Ramos (cell line): Measurements from ENCODE around the gene SEMA3C.
"Not testable (repeated sequence)": the region's sequence is repeated elsewhere in the genome, so short reads cannot be mapped to it uniquely, and the experiment has no call there.

ENCODE experiments used
- in situ Hi-C: fragments of 300-500 bp; cut with MboI; formaldehyde crosslinking; loops from one replicate; pipeline ENCODE4 v1.14.3; 2022; ENCODE audit warnings: low sequenced_read_pairs; ENCODE audit not compliant: unreplicated experiment

Gene SEMA3C

GRCh38 chr7:80932536-80932935, 13.7 kb upstream of the SEMA3C start:
- in situ Hi-C loops, result no loop called here

GRCh38 chr7:80929619-80930018, 10.8 kb upstream of the SEMA3C start:
- in situ Hi-C loops, result no loop called here

DNA sequence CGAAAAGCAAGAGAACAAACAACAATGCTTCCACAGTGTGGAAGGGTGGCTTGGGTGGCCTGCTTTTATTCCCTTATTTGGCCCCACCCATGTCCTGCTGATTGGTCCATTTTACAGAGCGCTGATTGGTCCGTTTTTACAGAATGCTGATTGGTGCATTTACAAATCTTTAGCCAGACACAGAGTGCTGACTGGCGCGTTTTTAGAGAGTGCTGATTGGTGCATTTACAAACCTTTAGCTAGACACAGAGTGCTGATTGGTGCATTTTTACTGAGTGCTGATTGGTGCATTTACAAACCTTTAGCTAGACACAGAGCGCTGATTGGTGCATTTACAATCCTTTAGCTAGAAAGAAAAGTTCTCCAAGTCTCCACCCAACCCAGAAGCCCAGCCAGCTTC, 8.1 kb upstream of the SEMA3C start:
- in situ Hi-C loops, result not testable (repeated sequence)

- in situ Hi-C loops, result no loop called here
Measured at GRCh38 chr7:80924090-80924489, 5.2 kb upstream of the SEMA3C start.

DNA sequence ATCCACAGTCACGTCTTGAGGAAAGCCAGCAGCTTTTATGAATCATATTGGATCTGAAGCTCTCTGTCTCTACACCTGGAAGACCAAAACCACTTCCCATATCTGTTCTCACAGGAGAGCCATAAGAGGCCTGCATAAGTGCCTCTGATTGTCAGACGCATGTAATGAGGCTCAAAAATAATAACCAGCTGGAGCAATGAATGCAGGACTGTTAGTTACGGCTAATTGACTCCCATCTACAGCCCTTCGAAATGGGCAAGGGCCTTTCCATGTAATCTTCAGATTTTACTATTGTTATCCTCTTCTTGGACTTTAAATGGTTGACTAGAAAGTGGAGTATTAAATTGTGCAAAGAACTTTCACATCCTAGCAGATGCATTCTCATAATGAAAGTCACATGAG, 4.4 kb upstream of the SEMA3C start:
- in situ Hi-C loops, result no loop called here

DNA sequence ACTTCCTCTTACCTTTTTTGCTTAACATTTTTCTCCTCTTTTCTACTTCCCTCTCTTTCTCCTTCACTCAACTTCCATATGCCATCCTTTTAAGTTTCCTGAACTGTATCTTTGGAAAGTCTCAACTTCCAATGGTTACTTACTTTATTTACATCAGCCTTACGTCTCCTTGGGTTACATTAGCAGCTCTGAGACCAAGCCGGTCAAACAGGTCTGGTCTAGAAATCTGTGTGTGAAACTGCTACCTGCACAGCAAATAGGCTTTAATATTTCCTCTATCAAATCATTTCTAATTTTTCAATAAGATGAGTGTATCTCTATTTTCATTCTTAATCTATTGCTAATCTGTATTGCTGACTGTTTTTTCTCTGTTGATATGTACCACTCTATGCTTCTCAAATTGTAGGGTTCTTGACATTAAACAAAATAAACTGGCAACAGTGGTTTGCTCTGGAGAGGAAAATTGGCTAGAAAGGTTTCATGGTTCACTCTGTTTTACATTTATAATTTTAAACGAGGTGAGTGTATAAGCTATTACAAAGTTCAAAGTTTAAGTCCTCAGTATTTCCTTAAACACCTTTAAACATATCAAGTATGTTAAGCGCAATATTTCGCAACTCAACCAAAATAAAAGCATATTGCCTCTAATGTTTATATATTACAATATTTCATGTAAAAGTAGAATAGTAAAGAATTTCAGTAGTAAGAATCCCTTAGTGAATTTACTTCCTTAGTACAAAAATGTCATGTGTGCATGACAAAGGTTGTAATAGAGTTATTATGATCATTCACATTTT, 3.6 kb upstream of the SEMA3C start:
- in situ Hi-C loops, result no loop called here

DNA sequence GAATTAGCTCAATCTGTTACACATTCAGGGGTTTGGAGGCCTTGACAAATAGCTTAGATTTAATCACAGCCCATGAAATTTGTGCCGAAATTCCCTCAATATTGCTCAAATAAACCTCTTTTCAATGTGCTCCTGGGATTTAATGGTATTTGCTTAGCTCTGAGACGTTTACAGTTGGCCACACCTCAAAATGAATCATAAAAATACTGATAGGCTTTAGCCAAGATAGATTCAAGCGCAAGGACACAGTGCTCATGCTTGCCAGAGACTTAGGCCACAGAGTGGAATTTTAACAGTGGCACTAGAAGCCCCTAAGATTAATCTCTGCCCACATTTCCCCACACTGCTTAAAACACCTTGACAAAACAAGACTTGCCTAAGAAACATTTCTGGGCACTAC, 2.3 kb upstream of the SEMA3C start:
- in situ Hi-C loops, result no loop called here

DNA sequence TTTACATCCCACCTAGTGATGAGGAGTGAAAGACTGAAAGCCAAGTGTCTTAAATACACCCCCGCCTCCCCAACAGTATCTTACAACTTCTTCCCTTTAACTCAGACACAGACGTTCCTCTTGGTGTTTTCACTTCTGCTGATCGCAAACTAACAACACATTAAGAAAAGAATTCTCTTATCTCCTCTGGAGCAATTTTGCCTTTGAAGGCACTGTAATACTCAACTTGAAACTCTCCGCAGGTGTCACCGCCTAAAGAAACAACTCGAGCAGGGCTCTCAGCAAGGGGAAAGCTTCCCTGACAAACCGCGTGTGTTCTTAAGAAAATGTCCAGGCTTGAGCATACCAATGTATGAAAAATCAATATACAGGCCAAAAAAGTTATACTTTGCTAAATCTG, 452 bp downstream of the SEMA3C start:
- in situ Hi-C loops, result no loop called here

- in situ Hi-C loops, result no loop called here
Measured at GRCh38 chr7:80916770-80917741, 1.8 kb downstream of the SEMA3C start.

- in situ Hi-C loops, result no loop called here
Measured at GRCh38 chr7:80910228-80910627, 8.6 kb downstream of the SEMA3C start.

DNA sequence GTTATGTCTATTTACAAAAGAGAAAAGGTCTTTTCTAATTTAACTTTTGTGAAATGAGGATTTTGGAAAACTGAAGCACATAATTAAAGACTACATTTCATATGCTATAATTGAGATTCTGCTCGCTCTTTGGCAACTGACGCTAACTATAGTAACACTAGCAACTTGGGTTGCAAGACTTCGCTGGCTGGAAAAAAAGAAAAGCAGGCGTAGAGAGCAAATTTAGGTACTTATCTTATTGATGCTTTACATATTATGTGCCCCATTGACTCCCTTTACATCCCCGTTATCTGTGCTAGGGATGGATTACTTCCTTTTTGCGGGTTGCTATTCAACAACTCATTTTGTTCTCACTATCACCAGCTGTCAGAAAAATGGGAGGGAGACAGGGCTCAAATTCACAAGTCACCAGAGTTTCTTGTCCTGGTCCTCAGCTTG, 10.5 kb downstream of the SEMA3C start:
- in situ Hi-C loops, result no loop called here

DNA sequence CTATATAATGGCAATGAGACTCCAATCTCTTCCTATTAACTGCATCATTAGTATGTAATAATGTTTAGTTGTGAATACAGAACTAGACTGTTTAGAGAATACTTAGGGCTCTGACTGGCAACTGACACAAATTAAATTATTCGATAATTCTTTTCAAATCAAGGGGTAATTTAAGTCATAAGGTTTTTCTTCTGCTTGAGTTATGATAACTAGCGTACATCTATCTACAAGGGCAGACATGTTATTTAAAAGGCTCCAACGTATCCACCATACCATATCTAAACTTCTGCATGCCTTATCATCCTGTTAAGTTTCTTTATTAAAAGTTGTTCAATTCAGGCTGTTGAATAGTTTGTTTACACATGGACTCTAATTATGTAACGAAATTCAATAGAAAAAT, 11.2 kb downstream of the SEMA3C start:
- in situ Hi-C loops, result no loop called here

DNA sequence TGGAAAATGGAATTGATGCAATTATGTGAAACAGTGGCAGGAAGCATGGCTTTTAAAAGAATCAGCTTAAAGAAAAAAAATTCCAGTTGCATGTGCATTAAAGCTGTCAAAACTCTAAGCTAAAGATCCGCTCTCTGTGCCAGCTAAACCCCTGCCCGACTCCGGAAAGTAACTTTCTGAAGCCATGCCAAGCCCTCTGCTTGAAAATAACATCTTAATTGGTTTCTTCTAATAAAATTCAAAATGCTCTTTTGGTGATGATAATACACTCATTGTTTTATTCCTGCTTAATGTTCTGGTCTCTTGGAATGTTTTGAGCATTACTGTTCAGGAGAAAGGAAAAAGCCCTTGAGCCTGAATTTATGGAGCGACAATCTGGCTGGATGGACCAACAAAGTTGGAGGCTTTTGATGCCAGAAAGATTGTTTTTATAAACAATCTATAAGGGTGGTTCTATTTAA, 11.7 kb downstream of the SEMA3C start:
- in situ Hi-C loops, result no loop called here

DNA sequence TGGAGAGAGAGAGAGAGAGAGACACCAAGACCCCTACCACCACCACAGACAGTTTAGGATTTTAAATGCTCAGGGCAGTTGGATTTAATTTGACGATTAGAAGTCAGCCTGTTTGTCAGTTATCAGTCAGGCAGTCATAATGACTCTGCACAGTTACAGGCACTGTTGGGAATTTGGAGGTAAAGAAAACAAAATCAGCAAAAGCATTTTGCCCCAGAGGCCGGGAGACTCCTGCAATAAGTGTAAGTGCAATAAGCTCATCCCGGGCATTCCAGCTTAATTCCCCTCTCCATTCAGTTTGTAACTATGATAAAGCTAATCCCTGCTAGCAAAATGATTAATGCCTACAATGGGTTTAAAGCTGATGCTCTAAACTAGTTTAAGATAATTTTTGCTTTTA, 13.5 kb downstream of the SEMA3C start:
- in situ Hi-C loops, result no loop called here

DNA sequence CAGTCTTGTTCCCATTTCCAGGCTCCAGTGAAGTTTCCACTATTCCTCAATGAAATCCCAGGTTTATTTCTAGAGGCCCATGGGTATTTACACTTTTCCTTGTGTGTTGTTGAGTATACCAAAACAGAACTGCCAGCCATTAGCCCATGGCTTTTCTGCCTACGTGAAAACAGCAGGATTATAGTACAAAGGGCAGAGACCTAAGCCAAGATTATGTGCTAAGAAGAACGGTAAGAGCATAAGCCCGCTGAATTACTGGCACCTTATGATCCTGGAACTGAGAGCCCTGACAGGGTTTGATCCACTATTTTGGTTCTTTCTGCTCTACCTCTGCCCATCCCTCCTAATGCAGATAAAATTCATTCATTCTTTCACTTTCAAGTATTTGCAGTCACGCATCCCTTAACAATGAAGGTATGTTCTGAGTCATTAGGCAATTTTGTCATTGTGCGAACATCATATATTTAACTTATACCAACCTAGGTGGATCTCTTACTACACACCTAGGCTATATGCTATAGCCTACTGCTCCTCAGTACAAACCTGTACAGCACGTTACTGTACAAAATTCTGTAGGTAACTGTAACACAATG, 16.0 kb downstream of the SEMA3C start:
- in situ Hi-C loops, result no loop called here

DNA sequence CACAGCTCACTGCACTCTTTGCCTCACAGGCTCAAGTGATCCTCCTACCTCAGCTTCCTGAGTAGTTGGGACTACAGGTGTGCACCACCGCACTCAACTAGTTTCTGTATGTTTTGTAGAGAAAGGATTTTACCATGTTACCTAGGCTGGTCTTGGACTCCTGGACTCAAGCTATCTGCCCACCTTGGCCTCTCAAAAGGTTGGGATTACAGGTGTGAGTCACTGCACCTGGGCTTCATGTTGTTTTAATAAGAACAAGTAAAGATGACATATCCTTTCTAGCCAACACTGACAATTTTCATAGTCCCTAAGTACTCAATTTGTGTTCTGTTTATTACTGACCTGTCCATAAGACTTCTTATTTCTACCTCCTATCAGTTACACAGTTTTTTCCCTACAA, 16.8 kb downstream of the SEMA3C start:
- in situ Hi-C loops, result no loop called here

GRCh38 chr7:80900583-80901576, 18.0 kb downstream of the SEMA3C start:
- in situ Hi-C loops, result no loop called here

DNA sequence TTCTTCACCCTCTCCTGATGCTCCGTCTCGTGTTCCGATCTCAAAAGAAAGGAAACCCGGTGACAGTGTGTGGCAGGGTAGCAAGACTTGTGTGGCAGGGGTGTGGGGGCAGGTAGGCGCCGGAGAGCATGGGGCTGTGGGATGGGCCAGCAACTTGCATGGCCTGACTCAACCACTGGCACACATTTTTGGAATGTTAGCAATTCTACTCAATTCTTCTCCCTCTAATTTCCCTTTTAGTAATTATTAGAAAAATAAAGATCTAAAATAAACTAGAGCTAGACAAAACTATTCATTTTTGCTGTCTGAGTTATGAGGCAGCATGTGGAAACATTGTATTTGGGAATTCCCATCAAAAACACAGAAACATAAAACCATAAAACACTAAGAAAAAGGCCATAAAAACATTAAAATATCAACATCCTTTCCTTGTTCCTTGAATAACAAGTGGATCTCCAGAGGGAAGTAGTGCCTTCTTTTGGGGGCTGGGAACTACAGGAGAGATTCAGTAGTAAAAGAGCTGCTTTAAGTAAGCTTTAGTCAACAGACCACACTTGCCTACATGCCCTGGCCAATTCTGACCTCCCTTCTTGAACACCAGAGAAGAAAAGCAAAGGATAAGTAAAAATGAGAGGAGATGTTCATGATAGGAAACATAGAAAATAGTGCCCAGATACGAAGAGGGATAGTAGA, 21.8 kb downstream of the SEMA3C start:
- in situ Hi-C loops, result no loop called here

- in situ Hi-C loops, result no loop called here
Measured at GRCh38 chr7:80895056-80895455, 23.8 kb downstream of the SEMA3C start.
